Measurements from ENCODE around the gene DOK7. TPM values are rescaled to one million over a fixed set of nuclear protein-coding genes. Genes with fewer than 3 reads are reported as not detected.

The DOK7 gene
- total RNA-seq, 2 experiments from 2014 or later, result not detected

- ATAC-seq (ENCODE audit: poor library complexity) (no peak), DNase-seq (no peak)
- intact Hi-C loops (cut with DNase I, micrococcal nuclease), result no loop called here
- ChIA-PET POLR2A (no interaction called here), CTCF (no interaction called here)
- no peaks in the 10 kb centered on the region for H3K4me1 Mint-ChIP-seq (ENCODE audit: low read depth)
- no peaks in the 10 kb centered on the region for H3K9me3 Mint-ChIP-seq
- no peak overlapping the region for H3K27ac Mint-ChIP-seq
- Histone ChIP-seq H3K4me1 (ENCODE audit: insufficient read depth, low read length) (peaks cover 11% of the 10 kb centered on the region), H3K4me3 (ENCODE audit: low read length) (no peak overlapping the region), H3K36me3 (ENCODE audit: insufficient read depth, low read length) (no peaks in the 10 kb centered on the region), H3K27me3 (ENCODE audit: control insufficient read depth in 1 of 2, insufficient read depth in 2 of 2, low read length in 2 of 2) (no peaks in the 10 kb centered on the region), H3K9me3 (ENCODE audit: control insufficient read depth in 1 of 2, insufficient read depth in 1 of 2, low read length in 2 of 2) (peaks cover 0 to 7% of the 10 kb centered on the region in 2 experiments), H3K27ac (ENCODE audit: low read depth in 1 of 2, low read length in 2 of 2) (no peak overlapping the region)
- no peaks in the 10 kb centered on the region for H3K27me3 Mint-ChIP-seq
- H3K4me3 Mint-ChIP-seq, result no peak overlapping the region
- no peak for TF ChIP-seq CTCF (IDR thresholded peaks at IDR 0.05)
- no peaks in the 10 kb centered on the region for H3K36me3 Mint-ChIP-seq (ENCODE audit: low read depth)
Measured at GRCh38 chr4:3444351-3445110, 18.6 kb upstream of the DOK7 start.

GRCh38 chr4:3445111-3445820 lies 17.8 kb upstream of the DOK7 start:
- POLR2A ChIA-PET, result no interaction called here
- H3K4me1 Mint-ChIP-seq (ENCODE audit: low read depth), result no peaks in the 10 kb centered on the region
- peaks cover 0 to 7% of the 10 kb centered on the region in 2 experiments for H3K9me3 ChIP-seq (ENCODE audit: control insufficient read depth in 1 of 2, insufficient read depth in 1 of 2, low read length in 2 of 2)
- CTCF ChIA-PET, result no interaction called here
- peaks cover 11% of the 10 kb centered on the region for H3K4me1 ChIP-seq (ENCODE audit: insufficient read depth, low read length)
- no peak for TF ChIP-seq CTCF (IDR thresholded peaks at IDR 0.05)
- no peaks in the 10 kb centered on the region for H3K36me3 Mint-ChIP-seq (ENCODE audit: low read depth)
- H3K4me3 Mint-ChIP-seq, result no peak overlapping the region
- no peak overlapping the region for H3K4me3 ChIP-seq (ENCODE audit: low read length)
- no peaks in the 10 kb centered on the region for H3K27me3 ChIP-seq (ENCODE audit: control insufficient read depth in 1 of 2, insufficient read depth in 2 of 2, low read length in 2 of 2)
- ATAC-seq (ENCODE audit: poor library complexity) (no peak), DNase-seq (no peak)
- intact Hi-C loops (cut with DNase I, micrococcal nuclease), result no loop called here
- H3K9me3 Mint-ChIP-seq, result no peaks in the 10 kb centered on the region
- H3K27me3 Mint-ChIP-seq, result no peaks in the 10 kb centered on the region
- H3K36me3 ChIP-seq (ENCODE audit: insufficient read depth, low read length), result no peaks in the 10 kb centered on the region
- H3K27ac ChIP-seq (ENCODE audit: low read depth in 1 of 2, low read length in 2 of 2), result no peak overlapping the region
- H3K27ac Mint-ChIP-seq, result no peak overlapping the region

- Mint-ChIP-seq H3K9me3 (no peaks in the 10 kb centered on the region), H3K4me1 (ENCODE audit: low read depth) (no peaks in the 10 kb centered on the region), H3K27me3 (no peaks in the 10 kb centered on the region), H3K4me3 (no peak overlapping the region), H3K36me3 (ENCODE audit: low read depth) (no peaks in the 10 kb centered on the region), H3K27ac (no peak overlapping the region)
- no peak for DNase-seq
- H3K27me3 ChIP-seq (ENCODE audit: control insufficient read depth in 1 of 2, insufficient read depth in 2 of 2, low read length in 2 of 2), result no peaks in the 10 kb centered on the region
- TF ChIP-seq CTCF (IDR thresholded peaks at IDR 0.05), result no peak
- peaks cover 11% of the 10 kb centered on the region for H3K4me1 ChIP-seq (ENCODE audit: insufficient read depth, low read length)
- no peak overlapping the region for H3K4me3 ChIP-seq (ENCODE audit: low read length)
- ChIA-PET POLR2A (no interaction called here), CTCF (no interaction called here)
- H3K27ac ChIP-seq (ENCODE audit: low read depth in 1 of 2, low read length in 2 of 2), result no peak overlapping the region
- H3K36me3 ChIP-seq (ENCODE audit: insufficient read depth, low read length), result no peaks in the 10 kb centered on the region
- no peak for ATAC-seq (ENCODE audit: poor library complexity)
- peaks cover 0 to 7% of the 10 kb centered on the region in 2 experiments for H3K9me3 ChIP-seq (ENCODE audit: control insufficient read depth in 1 of 2, insufficient read depth in 1 of 2, low read length in 2 of 2)
- intact Hi-C loops (cut with DNase I, micrococcal nuclease), result no loop called here
Measured at GRCh38 chr4:3445829-3446545, 17.1 kb upstream of the DOK7 start.

Data from CD4-positive, alpha-beta T cell (primary cell).